ENCODE measurements around the gene SFTA2.

Gene SFTA2

GRCh38 chr6:30955367-30956042 is 23.5 kb upstream of the SFTA2 start:
- H3K27ac Mint-ChIP-seq = peak overlapping the region; percentile 83
- H3K4me1 Mint-ChIP-seq (ENCODE audit: low read depth) = peaks cover 20% of the 10 kb centered on the region
- H3K9me3 Mint-ChIP-seq = no peaks in the 10 kb centered on the region
- H3K36me3 Mint-ChIP-seq (ENCODE audit: low read depth) = no peaks in the 10 kb centered on the region
- peak overlapping the region; percentile 78 for H3K4me3 Mint-ChIP-seq
- peak; percentile 87 for DNase-seq
- H3K27me3 Mint-ChIP-seq = peaks cover 13% of the 10 kb centered on the region

GRCh38 chr6:30954631-30955366 is 22.8 kb upstream of the SFTA2 start:
- peak overlapping the region; percentile 78 for H3K4me3 Mint-ChIP-seq
- H3K9me3 Mint-ChIP-seq = no peaks in the 10 kb centered on the region
- peak; percentile 34 for DNase-seq
- no peaks in the 10 kb centered on the region for H3K36me3 Mint-ChIP-seq (ENCODE audit: low read depth)
- peaks cover 19% of the 10 kb centered on the region for H3K27me3 Mint-ChIP-seq
- peaks cover 20% of the 10 kb centered on the region for H3K4me1 Mint-ChIP-seq (ENCODE audit: low read depth)
- H3K27ac Mint-ChIP-seq = peak overlapping the region; percentile 83

GRCh38 chr6:30951907-30952469 is 20.0 kb upstream of the SFTA2 start:
- H3K36me3 Mint-ChIP-seq (ENCODE audit: low read depth) = no peaks in the 10 kb centered on the region
- H3K27me3 Mint-ChIP-seq = peaks cover 36% of the 10 kb centered on the region
- DNase-seq = no peak
- H3K27ac Mint-ChIP-seq = no peak overlapping the region
- H3K9me3 Mint-ChIP-seq = no peaks in the 10 kb centered on the region
- H3K4me3 Mint-ChIP-seq = no peak overlapping the region
- peaks cover 20% of the 10 kb centered on the region for H3K4me1 Mint-ChIP-seq (ENCODE audit: low read depth)

GRCh38 chr6:30948811-30949210 is 16.8 kb upstream of the SFTA2 start:
- Mint-ChIP-seq H3K9me3 (no peaks in the 10 kb centered on the region), H3K27me3 (peaks cover 55% of the 10 kb centered on the region), H3K4me1 (ENCODE audit: low read depth) (peaks cover 7% of the 10 kb centered on the region), H3K27ac (no peak overlapping the region), H3K36me3 (ENCODE audit: low read depth) (no peaks in the 10 kb centered on the region), H3K4me3 (no peak overlapping the region)
- DNase-seq = no peak

GRCh38 chr6:30947231-30947630 is 15.3 kb upstream of the SFTA2 start:
- Mint-ChIP-seq H3K36me3 (ENCODE audit: low read depth) (no peaks in the 10 kb centered on the region), H3K27ac (no peak overlapping the region), H3K4me1 (ENCODE audit: low read depth) (peaks cover 7% of the 10 kb centered on the region), H3K9me3 (no peaks in the 10 kb centered on the region), H3K27me3 (peaks cover 68% of the 10 kb centered on the region), H3K4me3 (no peak overlapping the region)
- no peak for DNase-seq

GRCh38 chr6:30945281-30945680 is 13.3 kb upstream of the SFTA2 start:
- no peak for DNase-seq
- Mint-ChIP-seq H3K4me1 (ENCODE audit: low read depth) (no peaks in the 10 kb centered on the region), H3K36me3 (ENCODE audit: low read depth) (no peaks in the 10 kb centered on the region), H3K27ac (no peak overlapping the region), H3K4me3 (no peak overlapping the region), H3K27me3 (peaks cover 76% of the 10 kb centered on the region), H3K9me3 (no peaks in the 10 kb centered on the region)

- H3K27me3 Mint-ChIP-seq = peaks cover 74% of the 10 kb centered on the region
- H3K4me1 Mint-ChIP-seq (ENCODE audit: low read depth) = no peaks in the 10 kb centered on the region
- no peaks in the 10 kb centered on the region for H3K9me3 Mint-ChIP-seq
- H3K27ac Mint-ChIP-seq = no peak overlapping the region
- H3K36me3 Mint-ChIP-seq (ENCODE audit: low read depth) = no peaks in the 10 kb centered on the region
- no peak for DNase-seq
- no peak overlapping the region for H3K4me3 Mint-ChIP-seq
These were observed 12.1 kb upstream of the SFTA2 start for GRCh38 chr6:30944051-30944450.

GRCh38 chr6:30942338-30943060 is 10.5 kb upstream of the SFTA2 start:
- Mint-ChIP-seq H3K9me3 (no peaks in the 10 kb centered on the region), H3K36me3 (ENCODE audit: low read depth) (no peaks in the 10 kb centered on the region), H3K27ac (no peak overlapping the region), H3K4me3 (no peak overlapping the region), H3K4me1 (ENCODE audit: low read depth) (no peaks in the 10 kb centered on the region), H3K27me3 (peaks cover 69% of the 10 kb centered on the region)
- DNase-seq = no peak

GRCh38 chr6:30940361-30940986 is 8.5 kb upstream of the SFTA2 start, which contains the start of gene MUCL3:
MUCL3 (plus strand) TSS chr6:30940973; CDS start chr6:30941000, 27 bp downstream.
- Mint-ChIP-seq H3K9me3 (no peaks in the 10 kb centered on the region), H3K27ac (no peak within 1 kb of the TSS), H3K36me3 (ENCODE audit: low read depth) (no peaks in the 10 kb centered on the region), H3K4me1 (ENCODE audit: low read depth) (no peaks in the 10 kb centered on the region), H3K27me3 (peaks cover 62% of the 10 kb centered on the region), H3K4me3 (no peak within 1 kb of the TSS)
- DNase-seq = no peak

GRCh38 chr6:30939473-30939872 is 7.5 kb upstream of the SFTA2 start:
- Mint-ChIP-seq H3K27me3 (peaks cover 55% of the 10 kb centered on the region), H3K27ac (no peak overlapping the region), H3K9me3 (no peaks in the 10 kb centered on the region), H3K36me3 (ENCODE audit: low read depth) (no peaks in the 10 kb centered on the region), H3K4me3 (no peak overlapping the region), H3K4me1 (ENCODE audit: low read depth) (no peaks in the 10 kb centered on the region)
- no peak for DNase-seq

GRCh38 chr6:30938730-30939129 is 6.8 kb upstream of the SFTA2 start:
- Mint-ChIP-seq H3K27me3 (peaks cover 48% of the 10 kb centered on the region), H3K4me1 (ENCODE audit: low read depth) (no peaks in the 10 kb centered on the region), H3K4me3 (no peak overlapping the region), H3K9me3 (no peaks in the 10 kb centered on the region), H3K36me3 (ENCODE audit: low read depth) (no peaks in the 10 kb centered on the region), H3K27ac (no peak overlapping the region)
- no peak for DNase-seq

- H3K4me1 Mint-ChIP-seq (ENCODE audit: low read depth) = no peaks in the 10 kb centered on the region
- no peaks in the 10 kb centered on the region for H3K9me3 Mint-ChIP-seq
- H3K4me3 Mint-ChIP-seq = no peak overlapping the region
- H3K27ac Mint-ChIP-seq = no peak overlapping the region
- H3K36me3 Mint-ChIP-seq (ENCODE audit: low read depth) = no peaks in the 10 kb centered on the region
- H3K27me3 Mint-ChIP-seq = peaks cover 36% of the 10 kb centered on the region
- DNase-seq = no peak
These were observed 5.3 kb upstream of the SFTA2 start for GRCh38 chr6:30937265-30937664.

- DNase-seq = no peak
These were observed 3.0 kb upstream of the SFTA2 start for GRCh38 chr6:30935018-30935417.

GRCh38 chr6:30932665-30933365 is 845 bp upstream of the SFTA2 start:
- H3K4me3 Mint-ChIP-seq = no peak overlapping the region
- no peaks in the 10 kb centered on the region for H3K27me3 Mint-ChIP-seq
- H3K27ac Mint-ChIP-seq = no peak overlapping the region
- H3K36me3 Mint-ChIP-seq (ENCODE audit: low read depth) = peaks cover 13% of the 10 kb centered on the region
- H3K9me3 Mint-ChIP-seq = peaks cover 4% of the 10 kb centered on the region
- DNase-seq = no peak
- H3K4me1 Mint-ChIP-seq (ENCODE audit: low read depth) = no peaks in the 10 kb centered on the region

More at GRCh38 chr6:30935018-30935417, 3.0 kb upstream of the SFTA2 start:
- Mint-ChIP-seq H3K36me3 (ENCODE audit: low read depth) (no peaks in the 10 kb centered on the region), H3K27me3 (peaks cover 15% of the 10 kb centered on the region), H3K27ac (no peak overlapping the region), H3K4me3 (no peak overlapping the region), H3K4me1 (ENCODE audit: low read depth) (no peaks in the 10 kb centered on the region), H3K9me3 (no peaks in the 10 kb centered on the region)
